DND-41 (cell line): ENCODE measurements around the gene CASTOR1.
A peak's percentile ranks its signal among the peaks of the same experiment; 100 is the strongest.

Source experiments
- ATAC-seq: fragments of 200-7000 bp; cut with Tn5 transposase; 3 replicates; pipeline ENCODE4 v1.9.1; 2021; ENCODE audit warnings: low read depth; ENCODE audit not compliant: insufficient read depth
- DNase-seq: peaks from one replicate; pipeline ENCODE4 v3.0.0-alpha.2; 2020
- H2AFZ ChIP-seq: 2 replicates; pipeline ENCODE4 v1.6.0; 2012; ENCODE audit warnings: low read depth, low read length
- H3K27ac ChIP-seq: 2 replicates; pipeline ENCODE4 v1.5.1; 2012; ENCODE audit warnings: low read length, inconsistent platforms
- H3K27me3 ChIP-seq: fragments of 200-600 bp; sonication (generic); 2 replicates; pipeline ENCODE4 v1.6.0; 2012; ENCODE audit warnings: low read length, mild to moderate bottlenecking, inconsistent platforms; ENCODE audit not compliant: insufficient read depth, poor library complexity
- H3K36me3 ChIP-seq: 2 replicates; pipeline ENCODE4 v1.5.1; 2012; ENCODE audit warnings: low read length, inconsistent platforms; ENCODE audit not compliant: insufficient read depth
- H3K4me1 ChIP-seq: 2 replicates; pipeline ENCODE4 v1.5.1; 2012; ENCODE audit warnings: mild to moderate bottlenecking, low read length; ENCODE audit not compliant: insufficient read depth
- H3K4me2 ChIP-seq: 2 replicates; pipeline ENCODE4 v1.6.0; 2012; ENCODE audit warnings: mild to moderate bottlenecking, moderate library complexity, low read length, inconsistent platforms; ENCODE audit not compliant: insufficient read depth
- H3K4me3 ChIP-seq, 2 experiments: fragments of 200-600 bp in 1 of 2; shearing (Covaris generic) in 1 of 2; 2 replicates each; pipeline ENCODE4 v1.5.1; 2012 to 2016; ENCODE audit warnings: inconsistent platforms in 2 of 2, low read length in 2 of 2, mild to moderate bottlenecking in 2 of 2, low read depth in 1 of 2, moderate library complexity in 1 of 2
- H3K79me2 ChIP-seq: 2 replicates; pipeline ENCODE4 v1.6.0; 2012; ENCODE audit warnings: low read length, inconsistent platforms; ENCODE audit not compliant: insufficient read depth
- H3K9ac ChIP-seq: 2 replicates; pipeline ENCODE4 v1.6.0; 2012; ENCODE audit warnings: low read depth, mild to moderate bottlenecking, inconsistent platforms, low read length, moderate library complexity
- H3K9me3 ChIP-seq: 2 replicates; pipeline ENCODE4 v1.5.1; 2012; ENCODE audit warnings: low read length, moderate library complexity, mild to moderate bottlenecking, inconsistent platforms; ENCODE audit not compliant: insufficient read depth, severe bottlenecking
- H4K20me1 ChIP-seq: 2 replicates; pipeline ENCODE4 v1.6.0; 2012; ENCODE audit warnings: low read length; ENCODE audit not compliant: insufficient read depth
- EZH2 ChIP-seq: IDR thresholded peaks from 3 replicates; pipeline ENCODE4 v1.6.1; 2012; ENCODE audit warnings: borderline replicate concordance, low read depth, mild to moderate bottlenecking, moderate library complexity, low read length, inconsistent platforms; ENCODE audit not compliant: severe bottlenecking
- TF ChIP-seq, protein P1 (sequence below): IDR thresholded peaks from 2 replicates; pipeline ENCODE4 v1.5.1; 2012; ENCODE audit warnings: borderline replicate concordance, low read length, moderate library complexity, mild to moderate bottlenecking; ENCODE audit not compliant: poor library complexity, severe bottlenecking; ENCODE audit errors: extremely low read depth

The CASTOR1 gene

DNA sequence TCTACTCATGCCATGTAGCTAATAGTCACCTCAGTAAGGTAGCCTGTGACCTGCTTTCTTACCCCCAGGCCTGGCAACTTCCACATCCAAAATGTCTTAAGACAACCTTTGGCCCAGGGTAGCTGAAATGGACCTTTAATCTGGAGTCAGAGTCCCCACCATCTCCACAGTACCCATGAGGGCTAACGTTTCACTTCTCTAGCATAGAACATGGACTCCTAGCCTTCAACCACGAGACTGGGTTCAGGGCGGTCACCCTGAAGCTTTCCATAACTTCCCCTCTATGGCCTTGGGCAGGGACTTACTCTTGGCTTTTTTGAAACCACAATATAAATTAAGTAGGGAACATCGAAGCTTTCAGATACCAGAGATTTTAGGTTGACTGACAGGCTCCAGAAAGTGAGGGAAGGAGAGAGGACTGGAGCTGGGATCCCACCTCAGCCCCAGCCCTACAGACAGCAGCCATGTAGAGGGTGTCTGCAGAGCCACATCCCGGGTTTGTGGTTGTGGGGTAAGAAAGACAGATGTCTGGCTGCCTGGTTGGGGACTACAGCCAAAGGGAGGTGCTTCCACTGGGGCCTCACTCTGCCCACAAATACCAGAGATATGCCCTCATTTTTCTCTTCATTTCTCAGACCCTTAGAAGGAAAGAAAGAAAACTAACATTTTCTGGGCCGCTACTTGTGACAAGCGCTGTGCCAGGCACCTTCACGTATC is 34.9 kb upstream of the CASTOR1 start:
- peak overlapping the region; percentile 85 to 94; a peak in 3 of 4 replicates for H3K4me3 ChIP-seq
- TF ChIP-seq EZH2: no peak
- TF ChIP-seq, protein P1, sequence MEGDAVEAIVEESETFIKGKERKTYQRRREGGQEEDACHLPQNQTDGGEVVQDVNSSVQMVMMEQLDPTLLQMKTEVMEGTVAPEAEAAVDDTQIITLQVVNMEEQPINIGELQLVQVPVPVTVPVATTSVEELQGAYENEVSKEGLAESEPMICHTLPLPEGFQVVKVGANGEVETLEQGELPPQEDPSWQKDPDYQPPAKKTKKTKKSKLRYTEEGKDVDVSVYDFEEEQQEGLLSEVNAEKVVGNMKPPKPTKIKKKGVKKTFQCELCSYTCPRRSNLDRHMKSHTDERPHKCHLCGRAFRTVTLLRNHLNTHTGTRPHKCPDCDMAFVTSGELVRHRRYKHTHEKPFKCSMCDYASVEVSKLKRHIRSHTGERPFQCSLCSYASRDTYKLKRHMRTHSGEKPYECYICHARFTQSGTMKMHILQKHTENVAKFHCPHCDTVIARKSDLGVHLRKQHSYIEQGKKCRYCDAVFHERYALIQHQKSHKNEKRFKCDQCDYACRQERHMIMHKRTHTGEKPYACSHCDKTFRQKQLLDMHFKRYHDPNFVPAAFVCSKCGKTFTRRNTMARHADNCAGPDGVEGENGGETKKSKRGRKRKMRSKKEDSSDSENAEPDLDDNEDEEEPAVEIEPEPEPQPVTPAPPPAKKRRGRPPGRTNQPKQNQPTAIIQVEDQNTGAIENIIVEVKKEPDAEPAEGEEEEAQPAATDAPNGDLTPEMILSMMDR: no peak
- peak overlapping the region; percentile 86 for H3K9ac ChIP-seq
- peaks cover 55% of the 10 kb centered on the region for H3K36me3 ChIP-seq
- peaks cover 51% of the 10 kb centered on the region for H4K20me1 ChIP-seq
- peaks cover 80% of the 10 kb centered on the region for H3K4me1 ChIP-seq
- no peaks in the 10 kb centered on the region for H3K9me3 ChIP-seq
- H2AFZ ChIP-seq: no peak overlapping the region
- peak overlapping the region; percentile 74 for H3K27ac ChIP-seq
- H3K79me2 ChIP-seq: peaks cover 76% of the 10 kb centered on the region
- H3K27me3 ChIP-seq: no peaks in the 10 kb centered on the region
- peak overlapping the region; percentile 98 for H3K4me2 ChIP-seq
- ATAC-seq: peak; percentile 87
- DNase-seq: peak; percentile 87

DNA sequence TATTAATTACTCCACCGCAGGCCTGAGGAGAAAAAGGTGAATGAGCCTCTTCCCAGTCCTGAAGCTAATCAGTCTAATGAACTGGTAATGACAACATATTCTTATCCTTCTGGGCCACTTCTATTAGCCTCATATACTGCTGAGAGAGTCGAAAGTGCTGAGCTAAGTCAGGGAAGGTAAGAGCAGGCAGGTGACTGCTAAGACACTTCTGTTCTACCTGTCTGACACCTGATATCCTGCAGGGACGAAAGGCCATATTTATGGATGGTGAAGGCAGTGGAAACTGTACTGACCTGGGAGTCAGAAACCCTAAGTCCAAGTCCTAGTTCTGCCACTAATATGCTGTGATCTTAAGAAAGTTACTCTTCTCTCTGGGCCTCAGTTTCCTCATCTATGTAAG is 33.9 kb upstream of the CASTOR1 start:
- Histone ChIP-seq H3K27ac (peak overlapping the region; percentile 74), H3K36me3 (peaks cover 59% of the 10 kb centered on the region), H3K4me1 (peaks cover 89% of the 10 kb centered on the region), H4K20me1 (peaks cover 60% of the 10 kb centered on the region), H3K9ac (no peak overlapping the region), H3K4me3 (peak overlapping the region in 1 of 2 experiments; percentile 14; a peak in 1 of 4 replicates), H2AFZ (no peak overlapping the region), H3K27me3 (no peaks in the 10 kb centered on the region), H3K4me2 (peak overlapping the region; percentile 98), H3K79me2 (peaks cover 85% of the 10 kb centered on the region), H3K9me3 (no peaks in the 10 kb centered on the region)
- no peak for DNase-seq
- TF ChIP-seq, protein P1: no peak
- TF ChIP-seq EZH2: no peak
- ATAC-seq: no peak

DNA sequence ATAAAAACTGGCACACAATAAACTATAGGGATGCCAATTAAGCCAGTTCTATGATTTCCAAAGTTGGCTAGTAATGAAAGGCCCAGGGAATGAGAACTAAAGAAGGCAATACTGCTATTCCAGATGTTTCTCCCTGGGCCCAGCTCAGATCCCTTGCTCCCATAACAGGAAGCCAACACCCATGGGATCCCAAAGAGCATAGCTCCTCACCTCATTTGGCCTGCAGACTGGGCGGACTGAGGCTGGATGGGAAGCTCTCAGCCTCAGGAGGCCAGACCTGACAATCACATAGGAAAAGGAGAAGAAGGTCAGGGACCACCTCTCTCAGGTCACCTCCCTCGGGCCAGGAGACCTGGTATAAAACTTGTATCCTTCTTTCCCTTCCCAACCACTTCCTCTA is 32.2 kb upstream of the CASTOR1 start:
- ATAC-seq: no peak
- Histone ChIP-seq H3K9ac (no peak overlapping the region), H3K79me2 (peaks cover 100% of the 10 kb centered on the region)

More for the DNA sequence above, 32.2 kb upstream of the CASTOR1 start:
- no peaks in the 10 kb centered on the region for H3K27me3 ChIP-seq
- H3K4me2 ChIP-seq: no peak overlapping the region; the same call in 1 of the 2 replicates
- H3K9me3 ChIP-seq: no peaks in the 10 kb centered on the region
- no peak for DNase-seq
- H3K4me3 ChIP-seq: no peak overlapping the region
- H2AFZ ChIP-seq: no peak overlapping the region
- TF ChIP-seq, protein P1: no peak
- no peak for TF ChIP-seq EZH2
- H3K27ac ChIP-seq: peak overlapping the region; percentile 34; the same call in 1 of the 2 replicates
- peaks cover 73% of the 10 kb centered on the region for H3K36me3 ChIP-seq
- H4K20me1 ChIP-seq: peaks cover 64% of the 10 kb centered on the region
- H3K4me1 ChIP-seq: peaks cover 84% of the 10 kb centered on the region
